ENCODE measurements around the gene SKP1.

DNA sequence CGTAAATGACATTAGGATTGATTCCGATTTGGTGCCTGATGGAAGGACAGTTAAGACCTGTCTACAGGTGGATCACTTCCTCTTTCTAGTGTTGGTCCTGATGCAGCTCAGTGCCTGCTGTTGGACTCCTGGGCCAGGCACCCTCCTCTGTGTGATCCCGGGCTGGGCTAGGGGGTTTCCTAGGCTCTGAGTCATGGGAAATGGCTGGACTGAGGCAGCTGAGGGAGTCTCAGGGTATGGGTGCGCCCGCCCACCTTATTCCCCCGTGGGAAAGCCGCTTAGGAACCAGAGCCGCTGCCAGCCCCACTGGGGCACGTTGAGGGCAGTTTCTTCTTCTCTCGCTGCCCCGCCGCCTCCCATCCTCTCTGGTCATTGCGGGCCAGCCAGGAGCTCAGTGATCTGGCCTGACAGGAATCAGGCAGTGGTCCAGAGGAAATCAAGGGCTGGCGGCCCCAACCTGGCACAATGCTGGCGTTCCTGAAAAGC lies 49.3 kb downstream of the SKP1 start:
- no peak for TF ChIP-seq CTCF (conservative IDR thresholded peaks at IDR 0.05 in 1 of 2, IDR thresholded peaks at IDR 0.05 in 1 of 2; ENCODE audit: extremely low read depth in 1 of 2, insufficient read depth in 1 of 2, low read depth in 1 of 2, low read length in 2 of 2)
- TF ChIP-seq EZH2 (IDR thresholded peaks at IDR 0.05; ENCODE audit: borderline replicate concordance, low read length) = no peak
